ENCODE results near the gene HOXB4. TPM values are rescaled to one million over a fixed set of nuclear protein-coding genes. Genes with fewer than 3 reads are reported as not detected.
"Not testable (repeated sequence)": the region's sequence is repeated elsewhere in the genome, so short reads cannot be mapped to it uniquely, and the experiment has no call there.

The HOXB4 gene
- total RNA-seq, 1 donor from 2014 or later = not detected

DNA sequence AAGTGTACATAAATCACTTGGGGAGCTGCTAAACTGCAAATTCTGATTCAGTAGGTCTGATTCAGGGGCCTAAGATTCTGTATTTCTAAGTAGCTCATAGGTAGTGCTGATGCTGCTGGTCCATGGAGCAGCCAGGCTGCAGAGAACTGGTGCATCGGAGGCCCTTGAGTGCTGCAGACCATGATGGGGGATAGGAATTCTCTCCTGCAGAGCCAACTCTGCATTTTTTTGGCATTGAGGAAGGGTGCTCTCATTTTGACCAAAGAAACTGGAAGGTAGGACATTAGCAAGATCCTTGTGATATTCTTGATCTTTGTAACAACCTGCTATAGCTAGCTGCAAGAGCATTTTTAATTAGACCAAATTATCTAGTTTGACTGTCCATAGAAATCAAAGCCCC lies 37.9 kb downstream of the HOXB4 start:
- Mint-ChIP-seq H3K9me3 (ENCODE audit: low read depth) (no peaks in the 10 kb centered on the region), H3K27ac (ENCODE audit: unreplicated experiment) (no peak overlapping the region), H3K4me3 (ENCODE audit: unreplicated experiment) (no peak overlapping the region), H3K4me1 (ENCODE audit: low read depth) (peaks cover 8% of the 10 kb centered on the region), H3K27me3 (ENCODE audit: low read depth) (peaks cover 61% of the 10 kb centered on the region), H3K36me3 (ENCODE audit: low read depth) (peaks cover 4% of the 10 kb centered on the region)
- DNase-seq (ENCODE audit: low spot score) = no peak
- TF ChIP-seq, protein P1, sequence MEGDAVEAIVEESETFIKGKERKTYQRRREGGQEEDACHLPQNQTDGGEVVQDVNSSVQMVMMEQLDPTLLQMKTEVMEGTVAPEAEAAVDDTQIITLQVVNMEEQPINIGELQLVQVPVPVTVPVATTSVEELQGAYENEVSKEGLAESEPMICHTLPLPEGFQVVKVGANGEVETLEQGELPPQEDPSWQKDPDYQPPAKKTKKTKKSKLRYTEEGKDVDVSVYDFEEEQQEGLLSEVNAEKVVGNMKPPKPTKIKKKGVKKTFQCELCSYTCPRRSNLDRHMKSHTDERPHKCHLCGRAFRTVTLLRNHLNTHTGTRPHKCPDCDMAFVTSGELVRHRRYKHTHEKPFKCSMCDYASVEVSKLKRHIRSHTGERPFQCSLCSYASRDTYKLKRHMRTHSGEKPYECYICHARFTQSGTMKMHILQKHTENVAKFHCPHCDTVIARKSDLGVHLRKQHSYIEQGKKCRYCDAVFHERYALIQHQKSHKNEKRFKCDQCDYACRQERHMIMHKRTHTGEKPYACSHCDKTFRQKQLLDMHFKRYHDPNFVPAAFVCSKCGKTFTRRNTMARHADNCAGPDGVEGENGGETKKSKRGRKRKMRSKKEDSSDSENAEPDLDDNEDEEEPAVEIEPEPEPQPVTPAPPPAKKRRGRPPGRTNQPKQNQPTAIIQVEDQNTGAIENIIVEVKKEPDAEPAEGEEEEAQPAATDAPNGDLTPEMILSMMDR (IDR thresholded peaks at IDR 0.05) = no peak

DNA sequence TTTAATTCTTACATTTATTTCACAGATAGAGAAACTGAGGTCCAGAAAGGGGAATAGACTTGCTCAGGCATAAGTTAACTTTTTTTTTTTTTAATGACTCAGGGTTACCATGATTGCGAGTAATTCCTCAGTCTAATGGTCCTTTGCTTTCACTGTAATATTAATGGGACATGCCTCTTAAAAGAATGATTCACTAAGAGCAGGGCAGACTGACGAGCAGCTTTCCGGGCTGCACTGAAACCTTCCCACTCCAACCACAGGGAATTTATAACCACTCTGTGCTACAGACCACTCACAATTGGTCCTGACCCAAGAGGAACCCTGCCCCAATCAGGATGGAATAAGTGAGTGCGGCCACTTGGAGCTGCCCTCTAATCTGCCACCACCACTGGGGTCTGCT lies 39.0 kb downstream of the HOXB4 start:
- Mint-ChIP-seq H3K27ac (ENCODE audit: unreplicated experiment) (no peak overlapping the region), H3K9me3 (ENCODE audit: low read depth) (no peaks in the 10 kb centered on the region), H3K4me1 (ENCODE audit: low read depth) (peaks cover 8% of the 10 kb centered on the region), H3K27me3 (ENCODE audit: low read depth) (peaks cover 56% of the 10 kb centered on the region), H3K4me3 (ENCODE audit: unreplicated experiment) (no peak overlapping the region), H3K36me3 (ENCODE audit: low read depth) (peaks cover 4% of the 10 kb centered on the region)
- TF ChIP-seq, protein P1 (IDR thresholded peaks at IDR 0.05) = no peak
- DNase-seq (ENCODE audit: low spot score) = no peak

DNA sequence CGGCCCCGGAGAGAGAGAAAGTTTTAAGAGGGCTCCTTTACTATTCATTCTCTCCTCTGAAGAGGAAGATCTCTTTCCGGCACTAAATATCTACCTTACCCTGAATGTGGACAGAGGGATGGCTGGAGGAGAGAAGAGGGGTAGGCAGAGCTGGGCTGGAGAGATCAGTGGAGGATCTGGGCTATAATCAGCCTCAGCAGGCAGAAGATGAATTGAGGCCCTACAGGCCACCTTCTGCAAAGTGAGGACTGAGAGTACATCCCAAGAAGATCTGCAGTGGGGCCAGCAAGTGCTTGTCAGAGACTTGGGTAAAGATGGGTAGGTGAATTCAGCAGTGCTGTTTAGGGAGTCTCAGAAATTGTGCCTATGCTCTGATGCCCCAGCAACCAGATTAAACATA lies 40.8 kb downstream of the HOXB4 start:
- Mint-ChIP-seq H3K9me3 (ENCODE audit: low read depth) (no peaks in the 10 kb centered on the region), H3K4me3 (ENCODE audit: unreplicated experiment) (no peak overlapping the region), H3K36me3 (ENCODE audit: low read depth) (no peaks in the 10 kb centered on the region), H3K27ac (ENCODE audit: unreplicated experiment) (no peak overlapping the region), H3K27me3 (ENCODE audit: low read depth) (peaks cover 55% of the 10 kb centered on the region), H3K4me1 (ENCODE audit: low read depth) (peaks cover 3% of the 10 kb centered on the region)
- TF ChIP-seq, protein P1 (IDR thresholded peaks at IDR 0.05) = no peak
- DNase-seq (ENCODE audit: low spot score) = no peak

DNA sequence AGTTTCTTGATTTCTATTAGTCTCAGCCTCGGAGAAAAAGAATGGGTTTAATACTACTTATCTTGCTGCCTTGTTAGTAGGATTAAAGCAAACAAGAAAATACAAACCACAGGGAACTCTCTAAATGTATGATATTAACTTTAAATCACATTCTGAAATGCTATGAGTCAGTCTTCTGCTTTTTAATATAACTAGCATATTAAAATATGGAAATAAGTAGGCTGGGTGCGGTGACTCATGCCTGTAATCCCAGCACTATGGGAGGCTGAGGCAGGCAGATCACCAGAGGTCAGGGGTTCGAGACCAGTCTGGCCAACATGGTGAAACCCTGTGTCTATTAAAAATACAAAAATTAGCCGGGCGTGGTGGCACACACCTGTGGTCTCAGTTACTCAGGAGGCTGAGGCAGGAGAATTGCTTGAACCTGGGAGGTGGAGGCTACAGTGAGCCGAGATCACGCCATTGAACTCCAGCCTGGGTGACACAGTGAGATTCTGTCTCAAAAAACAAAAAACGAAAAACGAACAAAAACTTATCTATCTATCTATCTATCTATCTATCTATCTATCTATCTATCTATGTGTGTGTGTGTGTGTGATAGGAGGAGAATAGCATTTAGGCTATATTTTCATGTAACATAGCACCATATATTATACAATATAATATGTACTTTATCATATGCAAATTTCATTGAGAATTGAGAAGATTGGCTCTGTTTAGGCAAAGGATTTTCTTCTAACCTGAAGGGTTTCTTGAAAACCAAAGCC lies 42.2 kb downstream of the HOXB4 start:
- H3K9me3 Mint-ChIP-seq (ENCODE audit: low read depth); DNase-seq (ENCODE audit: low spot score); H3K4me1 Mint-ChIP-seq (ENCODE audit: low read depth); H3K27ac Mint-ChIP-seq (ENCODE audit: unreplicated experiment); H3K36me3 Mint-ChIP-seq (ENCODE audit: low read depth); H3K4me3 Mint-ChIP-seq (ENCODE audit: unreplicated experiment): not testable (repeated sequence)
- H3K27me3 Mint-ChIP-seq (ENCODE audit: low read depth) = peaks cover 57% of the 10 kb centered on the region

DNA sequence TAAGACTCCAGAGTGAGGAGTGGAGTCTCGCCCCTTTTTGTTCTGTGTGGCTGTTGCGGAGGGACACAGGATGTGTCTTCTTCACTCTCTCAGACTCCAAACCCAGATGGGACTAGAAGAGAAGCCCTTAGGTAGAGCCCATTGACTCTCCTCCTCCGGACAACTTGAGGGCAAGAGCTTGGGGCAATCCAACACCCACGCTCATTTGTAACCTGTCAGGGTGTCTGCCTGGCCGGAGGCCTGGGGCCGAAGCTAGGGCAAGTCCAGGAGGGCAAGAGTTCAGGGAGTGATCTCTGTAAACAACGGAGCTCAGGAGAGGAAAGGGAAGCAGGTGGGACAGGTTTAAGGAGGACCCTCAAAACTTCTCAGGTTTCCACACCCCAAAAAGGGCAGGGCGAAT lies 45.9 kb downstream of the HOXB4 start:
- Mint-ChIP-seq H3K27ac (ENCODE audit: unreplicated experiment) (no peak overlapping the region), H3K36me3 (ENCODE audit: low read depth) (no peaks in the 10 kb centered on the region), H3K27me3 (ENCODE audit: low read depth) (peaks cover 63% of the 10 kb centered on the region), H3K4me1 (ENCODE audit: low read depth) (no peaks in the 10 kb centered on the region), H3K9me3 (ENCODE audit: low read depth) (no peaks in the 10 kb centered on the region), H3K4me3 (ENCODE audit: unreplicated experiment) (no peak overlapping the region)
- no peak for DNase-seq (ENCODE audit: low spot score)
- TF ChIP-seq, protein P1 (IDR thresholded peaks at IDR 0.05) = no peak

DNA sequence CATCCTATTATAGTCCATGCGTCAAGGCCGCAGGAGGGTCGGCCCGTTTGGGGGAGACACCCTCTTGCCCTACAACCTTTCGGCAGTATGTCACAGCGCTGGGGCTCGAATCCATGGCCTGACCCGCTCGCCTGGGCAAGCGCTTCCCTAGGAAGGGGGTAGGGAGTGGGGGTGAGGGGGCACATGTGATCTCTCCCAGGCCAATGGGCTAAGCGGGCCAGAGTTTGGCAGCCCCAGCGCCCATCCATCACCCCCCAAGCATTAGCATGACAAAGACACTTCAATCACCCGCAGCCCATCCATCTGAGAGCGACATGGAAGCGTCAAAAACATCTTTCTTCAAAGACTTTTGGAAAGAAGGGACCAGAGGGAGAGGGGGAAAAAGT lies 47.3 kb downstream of the HOXB4 start, which contains the start of gene HOXB1:
Gene HOXB1 (minus strand): TSS at position 125 of the 386 bp plus-strand sequence. CDS start 107 bp downstream, at position 18.
- peaks cover 65% of the 10 kb centered on the region for H3K27me3 Mint-ChIP-seq (ENCODE audit: low read depth)
- H3K9me3 Mint-ChIP-seq (ENCODE audit: low read depth) = no peaks in the 10 kb centered on the region
- no peaks in the 10 kb centered on the region for H3K4me1 Mint-ChIP-seq (ENCODE audit: low read depth)
- no peak for DNase-seq (ENCODE audit: low spot score)
- no peak within 1 kb of the TSS for H3K4me3 Mint-ChIP-seq (ENCODE audit: unreplicated experiment)
- no peaks in the 10 kb centered on the region for H3K36me3 Mint-ChIP-seq (ENCODE audit: low read depth)
- H3K27ac Mint-ChIP-seq (ENCODE audit: unreplicated experiment) = no peak within 1 kb of the TSS
- TF ChIP-seq, protein P1 (IDR thresholded peaks at IDR 0.05) = no peak

Measured in chondrocyte (in vitro differentiated cells).